Psoas muscle (tissue), 8 donors: ENCODE measurements around the gene MICU1. TPM values are rescaled to one million over a fixed set of nuclear protein-coding genes. Genes with fewer than 3 reads are reported as not detected.

ENCODE experiments used
- ATAC-seq, 4 donors: fragments of 200-7000 bp; cut with Tn5 transposase; one replicate each; pipeline ENCODE4 v1.9.1; 2020; ENCODE audit warnings: moderate library complexity in 3 of 4, mild to moderate bottlenecking in 2 of 4
- DNase-seq, 2 donors: peaks; one replicate each; pipeline ENCODE4 v3.0.0-alpha.2; 2020
- H3K27ac ChIP-seq: fragments of 200-600 bp; one replicate; pipeline ENCODE4 v1.8.0; 2022
- H3K27me3 ChIP-seq, 3 donors: fragments of 200-600 bp in 1 of 3; one replicate each; pipeline versions ENCODE4 v1.6.1 to v1.8.0; 2013 to 2022; ENCODE audit warnings: low read length in 2 of 3, mild to moderate bottlenecking in 2 of 3, moderate library complexity in 1 of 3; ENCODE audit not compliant: insufficient read depth in 3 of 3
- H3K36me3 ChIP-seq, 2 donors: fragments of 200-600 bp in 1 of 2; one replicate each; pipeline versions ENCODE4 v1.6.1 to v1.8.0; 2013 to 2022; ENCODE audit warnings: low read depth in 1 of 2, mild to moderate bottlenecking in 1 of 2, moderate library complexity in 1 of 2; ENCODE audit not compliant: insufficient read depth in 1 of 2
- H3K4me1 ChIP-seq: fragments of 200-600 bp; one replicate; pipeline ENCODE4 v1.8.0; 2022
- H3K4me3 ChIP-seq: fragments of 200-600 bp; one replicate; pipeline ENCODE4 v1.8.0; 2022; ENCODE audit warnings: mild to moderate bottlenecking
- H3K9me3 ChIP-seq: fragments of 200-600 bp; one replicate; pipeline ENCODE4 v1.8.0; 2022
- WGBS, 3 donors: extraction: QIAGEN DNeasy Blood & Tissue Kit; methylation state at CpG; one replicate each; pipeline versions ENCODE4 v1.1.6 to v1.1.7; 2013; 5-methylcytosine and 5-hydroxymethylcytosine counted together
- intact Hi-C, 2 donors: fragments of 100-400 bp; cut with DNase I; formaldehyde crosslinking; loops; one replicate each; pipeline versions ENCODE4 v1.11.0 to v1.14.2; 2022
- polyA plus RNA-seq, 3 donors: library from polyadenylated mRNA; stranded (reverse); fragments of 200-250 nt; gene quantifications; one replicate each; pipeline ENCODE4 v1.2.3, GENCODE V29; 2013
- total RNA-seq, 4 donors: library from RNA; stranded (reverse); fragmentation: NEBNext Ultra II Directional in 2 of 4; extraction: Animal tissue kit (Norgen Biotek cat#: 25700) in 2 of 4; gene quantifications; one replicate each; pipeline versions ENCODE4 v1.2.1 to v1.2.4, GENCODE V29; 2021 to 2023
- TF ChIP-seq, protein P1 (sequence below): fragments of 200-600 bp; IDR thresholded peaks from one replicate; pipeline ENCODE4 v1.8.0; 2022; ENCODE audit warnings: antibody characterized with exemption
- donor health status: healthy with polysubstance abuse.
- donor health status: DM: no; HTN: no; CAD: no; lungs with moderate emphysema.
- donor health status: Bipolar disorder and iron deficiency.
- donor health status: healthy.
- donor health status: DM: yes; HTN: yes; CAD: no.
- donor health status: DM: no; HTN: no; CAD: no.
- donor health status: DM: no; HTN: no; CAD: no.
- donor health status: DM: yes; HTN: yes; CAD: no.

The MICU1 gene
- total and polyA plus RNA-seq, 7 donors, result 31.0 to 57.8 (median 37.3) TPM

DNA sequence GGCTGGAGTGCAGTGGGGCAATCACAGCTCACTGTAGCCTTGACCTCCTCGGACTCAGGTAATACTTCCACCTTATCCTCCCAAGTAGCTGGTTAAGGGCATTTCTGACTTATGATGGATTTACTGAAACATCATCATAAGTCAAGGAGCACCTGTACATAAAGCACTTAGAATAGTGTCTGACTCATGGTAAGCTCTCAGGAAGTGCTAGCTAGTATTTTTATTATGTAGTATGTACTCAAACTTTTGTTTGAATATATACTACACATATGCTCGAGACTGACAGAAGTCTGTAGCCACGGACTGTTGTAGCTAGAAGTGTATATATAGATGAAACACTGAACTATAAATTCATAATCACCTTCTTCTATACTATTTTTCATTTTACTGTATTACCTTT is 163.6 kb downstream of the MICU1 start:
- intact Hi-C loops, result loop anchor here in 1 of 2 donors (10.0 kb wide), 1 partner anchor 87 kb away; no protein-coding TSS in a partner anchor
- 88 to 98% (median 96%) methylated on average over 3 of the region's 3 CpGs for WGBS, 3 donors
- Histone ChIP-seq H3K4me3 (no peak overlapping the region), H3K36me3 (peaks cover 0 to 16% of the 10 kb centered on the region in 2 donors), H3K27me3 (no peaks in the 10 kb centered on the region), H3K4me1 (no peaks in the 10 kb centered on the region), H3K27ac (no peak overlapping the region), H3K9me3 (no peaks in the 10 kb centered on the region)
- TF ChIP-seq, protein P1, sequence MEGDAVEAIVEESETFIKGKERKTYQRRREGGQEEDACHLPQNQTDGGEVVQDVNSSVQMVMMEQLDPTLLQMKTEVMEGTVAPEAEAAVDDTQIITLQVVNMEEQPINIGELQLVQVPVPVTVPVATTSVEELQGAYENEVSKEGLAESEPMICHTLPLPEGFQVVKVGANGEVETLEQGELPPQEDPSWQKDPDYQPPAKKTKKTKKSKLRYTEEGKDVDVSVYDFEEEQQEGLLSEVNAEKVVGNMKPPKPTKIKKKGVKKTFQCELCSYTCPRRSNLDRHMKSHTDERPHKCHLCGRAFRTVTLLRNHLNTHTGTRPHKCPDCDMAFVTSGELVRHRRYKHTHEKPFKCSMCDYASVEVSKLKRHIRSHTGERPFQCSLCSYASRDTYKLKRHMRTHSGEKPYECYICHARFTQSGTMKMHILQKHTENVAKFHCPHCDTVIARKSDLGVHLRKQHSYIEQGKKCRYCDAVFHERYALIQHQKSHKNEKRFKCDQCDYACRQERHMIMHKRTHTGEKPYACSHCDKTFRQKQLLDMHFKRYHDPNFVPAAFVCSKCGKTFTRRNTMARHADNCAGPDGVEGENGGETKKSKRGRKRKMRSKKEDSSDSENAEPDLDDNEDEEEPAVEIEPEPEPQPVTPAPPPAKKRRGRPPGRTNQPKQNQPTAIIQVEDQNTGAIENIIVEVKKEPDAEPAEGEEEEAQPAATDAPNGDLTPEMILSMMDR, result no peak
- ATAC-seq (no peak), DNase-seq (no peak)

DNA sequence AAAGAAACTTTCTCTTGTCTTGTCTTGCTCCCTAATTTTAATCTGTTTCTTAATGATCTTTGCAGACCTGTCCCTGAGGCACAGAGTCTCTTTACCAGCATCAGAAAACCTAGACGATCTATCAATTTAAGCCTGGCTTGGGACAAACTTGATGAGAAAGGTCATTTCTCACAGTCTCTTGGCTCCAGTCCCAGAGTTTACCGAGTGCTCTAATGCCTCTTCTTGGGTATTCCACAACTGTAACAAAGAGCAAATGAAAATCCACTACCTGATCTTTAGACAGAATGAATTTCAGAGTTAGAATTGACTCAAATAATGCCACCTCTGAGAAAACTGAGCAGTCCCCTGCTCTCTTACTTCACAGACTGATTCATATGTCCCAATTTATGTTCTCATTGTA is 164.8 kb downstream of the MICU1 start:
- 10 to 22% (median 15%) methylated on average over 2 of the region's 2 CpGs for WGBS, 3 donors
- H3K4me1 ChIP-seq, result no peaks in the 10 kb centered on the region
- TF ChIP-seq, protein P1, result no peak
- DNase-seq (no peak), ATAC-seq (no peak)
- H3K27me3 ChIP-seq, result no peaks in the 10 kb centered on the region
- H3K36me3 ChIP-seq, result peaks cover 0 to 9% of the 10 kb centered on the region in 2 donors
- no peaks in the 10 kb centered on the region for H3K9me3 ChIP-seq
- intact Hi-C loops, result loop anchor here in 1 of 2 donors (10.0 kb wide), 1 partner anchor 86 kb away; no protein-coding TSS in a partner anchor
- no peak overlapping the region for H3K4me3 ChIP-seq
- no peak overlapping the region for H3K27ac ChIP-seq

- ATAC-seq, result no peak
- TF ChIP-seq, protein P1, result no peak
- H3K9me3 ChIP-seq, result no peaks in the 10 kb centered on the region
- H3K4me3 ChIP-seq, result no peak overlapping the region
- H3K27me3 ChIP-seq, result no peaks in the 10 kb centered on the region
- intact Hi-C loops, result loop anchor here in 1 of 2 donors (10.0 kb wide), 1 partner anchor 86 kb away; no protein-coding TSS in a partner anchor
- H3K36me3 ChIP-seq, result peaks cover 0 to 9% of the 10 kb centered on the region in 2 donors
- H3K4me1 ChIP-seq, result no peaks in the 10 kb centered on the region
- DNase-seq, result no peak
- H3K27ac ChIP-seq, result no peak overlapping the region
Observed at GRCh38 chr10:72460284-72460876, 165.5 kb downstream of the MICU1 start.

GRCh38 chr10:72459301-72459700 is 166.6 kb downstream of the MICU1 start:
- DNase-seq (no peak), ATAC-seq (no peak)
- Histone ChIP-seq H3K36me3 (peaks cover 0 to 9% of the 10 kb centered on the region in 2 donors), H3K4me1 (no peaks in the 10 kb centered on the region), H3K9me3 (no peaks in the 10 kb centered on the region), H3K27me3 (no peaks in the 10 kb centered on the region), H3K4me3 (no peak overlapping the region), H3K27ac (no peak overlapping the region)
- intact Hi-C loops, result no loop called here
- 84 to 90% (median 87%) methylated on average over 3 of the region's 3 CpGs for WGBS, 3 donors
- TF ChIP-seq, protein P1, result no peak
